K562 (cell line): Measurements from ENCODE around the gene SRMS. TPM values are rescaled to one million over a fixed set of nuclear protein-coding genes. Genes with fewer than 3 reads are reported as not detected.

Experiments
- ATAC-seq: fragments of 200-7000 bp; cut with Tn5 transposase; 3 replicates; pipeline ENCODE4 v1.9.1; 2020; ENCODE audit warnings: moderate library complexity
- BruUV-seq: library from RNA; stranded (reverse); fragments of 400-500 nt; replicated peaks from 2 replicates; lab custom pipeline; 2021; lab: Mats Ljungman, UMichigan
- CTCF ChIA-PET: fragments of 300-600 bp; formaldehyde crosslinking; extraction: SDS; loops from one replicate; lab custom pipeline; 2021; ENCODE audit warnings: low intra/inter-chr PET ratio; lab: Yijun Ruan, JAX
- POLR2A ChIA-PET: fragments of 300-600, 350-650 bp; sonication (Branson Sonifier 250); formaldehyde crosslinking; extraction: SDS; loops from one replicate; lab custom pipeline; 2021; ENCODE audit warnings: antibody characterized with exemption, inconsistent platforms; lab: Yijun Ruan, JAX
- DNase-seq, 4 experiments: peaks; one replicate each; pipeline versions ENCODE4 v3.0.0 to v3.0.0-alpha.2; 2011 to 2018; ENCODE audit warnings: low spot score in 3 of 4, mixed read lengths in 3 of 4; ENCODE audit errors: extremely low read depth in 1 of 4
- FAIRE-seq: peaks from 2 replicates; lab custom pipeline; 2011; peaks lifted over from hg19 to GRCh38; lab: Jason Lieb, UNC
- H2AFZ ChIP-seq: 2 replicates; pipeline ENCODE4 v1.6.0; 2011; ENCODE audit warnings: low read depth, low read length, control low read depth, inconsistent platforms
- H3K27ac ChIP-seq: fragments of 200-600 bp; 3 replicates; pipeline ENCODE4 v1.8.0; 2011; ENCODE audit warnings: low read depth, mild to moderate bottlenecking, control low read depth, inconsistent platforms, low read length, moderate library complexity, mixed read lengths; ENCODE audit errors: extremely low read depth
- H3K27me3 ChIP-seq, 2 experiments: fragments of 300-600 bp in 1 of 2; 2 replicates in 1 of 2; 3 replicates in 1 of 2; pipeline versions ENCODE4 v1.6.0 to v1.8.0; 2011; ENCODE audit warnings: inconsistent platforms in 2 of 2, low read length in 2 of 2, mild to moderate bottlenecking in 1 of 2, mixed read lengths in 1 of 2, moderate library complexity in 1 of 2; ENCODE audit not compliant: control insufficient read depth in 2 of 2, insufficient read depth in 2 of 2
- H3K36me3 ChIP-seq: fragments of 300-600 bp; 3 replicates; pipeline ENCODE4 v1.8.0; 2011; ENCODE audit warnings: mild to moderate bottlenecking, low read length, inconsistent platforms; ENCODE audit not compliant: control insufficient read depth, insufficient read depth
- H3K4me1 ChIP-seq, 2 experiments: fragments of 200-600 bp in 1 of 2; replicated peaks in 1 of 2; 2 replicates in 1 of 2; 3 replicates in 1 of 2; pipeline versions ENCODE4 v1.5.1 to v1.8.0; 2011; ENCODE audit warnings: inconsistent platforms in 2 of 2, low read length in 2 of 2, mild to moderate bottlenecking in 1 of 2, mixed read lengths in 1 of 2, moderate library complexity in 1 of 2; ENCODE audit not compliant: control insufficient read depth in 2 of 2, insufficient read depth in 2 of 2
- H3K4me2 ChIP-seq: 2 replicates; pipeline ENCODE4 v1.6.1; 2011; ENCODE audit warnings: low read length, control low read depth, inconsistent platforms, mixed read lengths; ENCODE audit not compliant: insufficient read depth
- H3K4me3 ChIP-seq: fragments of 200-600 bp; sonication (generic), shearing (Covaris generic); 2 replicates; pipeline ENCODE4 v1.5.1; 2016; ENCODE audit warnings: control low read depth, inconsistent platforms
- H3K79me2 ChIP-seq: fragments of 200-600 bp; 3 replicates; pipeline ENCODE4 v1.8.0; 2011; ENCODE audit warnings: low read length, inconsistent platforms; ENCODE audit not compliant: control insufficient read depth, insufficient read depth
- H3K9ac ChIP-seq, 2 experiments: 2 replicates each; pipeline versions ENCODE4 v1.6.0 to v1.6.1; 2011; ENCODE audit warnings: low read depth in 2 of 2, low read length in 2 of 2, control low read depth in 1 of 2, inconsistent platforms in 1 of 2, mild to moderate bottlenecking in 1 of 2, mixed read lengths in 1 of 2; ENCODE audit not compliant: insufficient read depth in 1 of 2
- H3K9me1 ChIP-seq: one replicate; pipeline ENCODE4 v1.6.0; 2011; ENCODE audit warnings: inconsistent platforms, mild to moderate bottlenecking, low read length, moderate library complexity; ENCODE audit not compliant: control insufficient read depth, insufficient read depth
- H3K9me3 ChIP-seq: replicated peaks from 2 replicates; pipeline ENCODE4 v1.5.1; 2011; ENCODE audit warnings: low read depth, low read length, inconsistent platforms; ENCODE audit not compliant: control insufficient read depth, insufficient read depth
- H4K20me1 ChIP-seq: replicated peaks from 2 replicates; pipeline ENCODE4 v1.6.1; 2011; ENCODE audit warnings: low read length, inconsistent platforms, mixed read lengths; ENCODE audit not compliant: control insufficient read depth, insufficient read depth
- POLR2G ChIP-seq: fragments of 200-400 bp; formaldehyde crosslinking; IDR thresholded peaks from 2 replicates; pipeline ENCODE4 v1.6.1; 2017; ENCODE audit warnings: low read depth, mild to moderate bottlenecking, antibody characterized with exemption, low read length, moderate library complexity
- ZFP36 ChIP-seq: fragments of 150-350 bp; IDR thresholded peaks from 2 replicates; pipeline ENCODE4 v1.6.1; 2018; ENCODE audit warnings: low read length, low read depth; ENCODE audit not compliant: partially characterized antibody
- ZNF696 ChIP-seq: fragments of 250-450 bp; sonication (Bioruptor Pico); conservative IDR thresholded peaks from 2 replicates; pipeline ENCODE4 v1.4.0; 2020; ENCODE audit warnings: mild to moderate bottlenecking, moderate library complexity
- WGBS: fragments of 100-300 bp; shearing (Covaris generic); methylation state at CpG from one replicate; pipeline ENCODE4 v1.1.6; 2016; ENCODE audit warnings: low coverage, mixed read lengths; ENCODE audit not compliant: insufficient coverage; ENCODE audit errors: missing lambda C conversion rate; 5-methylcytosine and 5-hydroxymethylcytosine counted together
- in situ Hi-C: fragments of 300-500 bp; cut with MboI; formaldehyde crosslinking; loops from 4 replicates; pipeline ENCODE4 v1.15.0; 2018; ENCODE audit warnings: inconsistent platforms, mixed read lengths
- intact Hi-C: fragments of 100-400 bp; cut with micrococcal nuclease; formaldehyde crosslinking; loops from 2 replicates; pipeline ENCODE4 v1.14.2; 2022
- polyA plus RNA-seq, 8 experiments: library from polyadenylated mRNA; depleted of rRNA in 4 of 8; stranded (reverse) in 5 of 8; unstranded in 3 of 8; fragments of >200 nt; fragmentation: Nextera tagmentation in 2 of 8; fragmentation: Illumina TruSeq in 1 of 8; extraction: Ambion mirVana in 2 of 8; extraction: Trizol in 1 of 8; gene quantifications; 2 replicates each; pipeline versions ENCODE4 v1.2.1 to v1.2.3, GENCODE V29; 2011 to 2014; ENCODE audit warnings: inconsistent platforms in 1 of 8, missing spikeins in 1 of 8
- total RNA-seq, 7 experiments: library from RNA; depleted of rRNA in 6 of 7; stranded (reverse); fragments of >200 nt in 6 of 7; fragmentation: Illumina TruSeq in 2 of 7; extraction: Trizol in 2 of 7; gene quantifications; 2 replicates each; pipeline versions ENCODE4 v1.2.1 to v1.2.3, GENCODE V29; 2011 to 2021; ENCODE audit warnings: low replicate concordance in 1 of 7
- TF ChIP-seq, protein P1 (sequence below): fragments of 450-650 bp; IDR thresholded peaks from 2 replicates; pipeline ENCODE4 v1.6.1; 2017; ENCODE audit warnings: mild to moderate bottlenecking, moderate library complexity
- TF ChIP-seq, protein P2 (sequence below): sonication (generic); formaldehyde crosslinking; IDR thresholded peaks from 2 replicates; pipeline ENCODE4 v1.8.1; 2023; ENCODE audit warnings: mild to moderate bottlenecking, missing genetic modification reagents

Gene SRMS
- total and polyA plus RNA-seq, 9 of the 15 experiments (the other 6 are each of a cell fraction or from before 2014, with no cell fraction given), result 0.07 TPM; not detected in 8

DNA sequence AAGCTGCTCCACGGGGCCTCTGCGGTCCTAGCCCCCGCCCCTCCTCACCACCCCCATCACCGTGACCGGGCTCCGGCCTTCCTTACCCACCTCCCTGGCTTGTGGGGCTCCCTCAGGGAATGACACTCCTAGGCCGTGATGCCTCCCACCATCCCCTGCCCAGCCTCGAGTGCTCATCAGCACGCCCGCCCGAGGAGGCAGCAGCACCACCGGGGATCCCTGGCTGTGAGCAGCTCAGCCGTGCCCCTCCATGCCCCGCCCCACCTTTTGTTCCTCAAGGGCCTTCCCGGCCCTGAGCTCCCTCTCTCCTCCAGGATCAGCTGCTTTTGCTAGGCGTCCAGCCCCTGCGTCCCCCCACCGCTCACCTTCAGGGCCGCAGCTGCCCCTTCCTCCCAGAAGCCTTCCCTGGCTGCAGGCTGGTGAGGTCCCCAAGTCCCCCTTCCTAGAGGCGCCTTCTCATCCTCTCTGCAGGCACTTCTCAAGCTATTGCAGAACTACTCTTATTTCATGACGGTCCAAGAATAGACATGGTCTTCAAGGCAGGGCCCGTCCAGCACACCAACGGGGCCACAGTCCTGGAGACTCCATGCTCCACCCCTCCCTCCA, 9.4 kb upstream of the SRMS start:
- Histone ChIP-seq H4K20me1 (no peaks in the 10 kb centered on the region), H3K79me2 (no peaks in the 10 kb centered on the region), H3K4me3 (no peak overlapping the region), H3K36me3 (no peaks in the 10 kb centered on the region), H2AFZ (no peak overlapping the region), H3K27me3 (no peaks in the 10 kb centered on the region), H3K9me3 (no peaks in the 10 kb centered on the region), H3K9me1 (no peaks in the 10 kb centered on the region), H3K9ac (no peak overlapping the region), H3K4me2 (no peak overlapping the region), H3K27ac (no peak overlapping the region), H3K4me1 (peaks cover 15 to 85% of the 10 kb centered on the region in 2 experiments)
- TF ChIP-seq ZNF696 (CRISPR knock-in tag) (no peak), ZFP36 (peak; percentile 64)
- intact Hi-C loops (loop anchor here (10.0 kb wide), 1 partner anchor 308 kb away; the partner anchor contains the start of genes ABHD16B and TPD52L2), in situ Hi-C loops (no loop called here)
- ChIA-PET POLR2A (interaction anchor here (0.6 to 1.0 kb wide), 7 partner anchors 8 to 151 kb away, joined by 3 to 4 read pairs (median 3); partner anchors contain the start of genes ARFRP1 and ZGPAT), CTCF (no interaction called here)
- ATAC-seq, result no peak
- no TSS peak for BruUV-seq
- WGBS, result 50% methylated on average over 18 of the region's 23 CpGs
- no peak for FAIRE-seq
- DNase-seq, result no peak

DNA sequence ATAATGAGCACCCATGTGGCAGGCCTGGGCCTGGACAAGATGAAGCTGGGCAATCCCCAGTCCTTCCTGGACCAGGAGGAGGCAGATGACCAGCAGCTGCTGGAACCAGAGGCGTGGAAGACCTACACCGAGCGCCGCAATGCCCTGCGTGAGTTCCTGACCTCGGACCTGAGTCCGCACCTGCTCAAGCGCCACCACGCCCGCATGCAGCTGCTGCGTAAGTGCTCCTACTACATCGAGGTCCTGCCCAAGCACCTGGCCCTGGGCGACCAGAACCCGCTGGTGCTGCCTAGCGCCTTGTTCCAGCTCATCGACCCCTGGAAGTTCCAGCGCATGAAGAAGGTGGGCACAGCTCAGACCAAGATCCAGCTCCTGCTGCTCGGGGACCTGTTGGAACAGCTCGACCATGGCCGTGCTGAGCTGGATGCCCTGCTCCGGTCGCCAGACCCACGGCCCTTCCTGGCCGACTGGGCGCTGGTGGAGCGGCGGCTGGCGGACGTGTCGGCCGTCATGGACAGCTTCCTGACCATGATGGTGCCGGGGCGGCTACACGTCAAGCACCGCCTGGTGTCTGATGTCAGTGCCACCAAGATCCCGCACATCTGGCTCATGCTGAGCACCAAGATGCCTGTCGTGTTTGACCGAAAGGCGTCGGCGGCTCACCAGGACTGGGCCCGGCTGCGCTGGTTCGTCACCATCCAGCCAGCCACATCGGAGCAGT, 8.3 kb upstream of the SRMS start:
- Histone ChIP-seq H3K9me1 (no peaks in the 10 kb centered on the region), H2AFZ (no peak overlapping the region), H3K36me3 (no peaks in the 10 kb centered on the region), H4K20me1 (no peaks in the 10 kb centered on the region), H3K9ac (peak overlapping the region in 1 of 2 experiments; percentile 52; a peak in 1 of 4 replicates), H3K27ac (no peak overlapping the region), H3K27me3 (no peaks in the 10 kb centered on the region), H3K4me1 (peaks cover 15 to 74% of the 10 kb centered on the region in 2 experiments), H3K4me3 (no peak overlapping the region), H3K79me2 (no peaks in the 10 kb centered on the region), H3K4me2 (no peak overlapping the region), H3K9me3 (no peaks in the 10 kb centered on the region)
- POLR2A ChIA-PET, result interaction anchor here (1.0 to 1.7 kb wide), 2 partner anchors 10 to 19 kb away, joined by 4 to 9 read pairs; no protein-coding TSS in a partner anchor
- in situ Hi-C loops, result no loop called here
- no peak for FAIRE-seq
- DNase-seq, result no peak
- BruUV-seq, result no TSS peak
- no peak for ATAC-seq
- 0 out of 2 replicates have a peak, but pooled peaks have one; percentile 10 for TF ChIP-seq POLR2G
- TF ChIP-seq, protein P1, sequence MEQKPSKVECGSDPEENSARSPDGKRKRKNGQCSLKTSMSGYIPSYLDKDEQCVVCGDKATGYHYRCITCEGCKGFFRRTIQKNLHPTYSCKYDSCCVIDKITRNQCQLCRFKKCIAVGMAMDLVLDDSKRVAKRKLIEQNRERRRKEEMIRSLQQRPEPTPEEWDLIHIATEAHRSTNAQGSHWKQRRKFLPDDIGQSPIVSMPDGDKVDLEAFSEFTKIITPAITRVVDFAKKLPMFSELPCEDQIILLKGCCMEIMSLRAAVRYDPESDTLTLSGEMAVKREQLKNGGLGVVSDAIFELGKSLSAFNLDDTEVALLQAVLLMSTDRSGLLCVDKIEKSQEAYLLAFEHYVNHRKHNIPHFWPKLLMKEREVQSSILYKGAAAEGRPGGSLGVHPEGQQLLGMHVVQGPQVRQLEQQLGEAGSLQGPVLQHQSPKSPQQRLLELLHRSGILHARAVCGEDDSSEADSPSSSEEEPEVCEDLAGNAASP, result no peak
- TF ChIP-seq, protein P2, sequence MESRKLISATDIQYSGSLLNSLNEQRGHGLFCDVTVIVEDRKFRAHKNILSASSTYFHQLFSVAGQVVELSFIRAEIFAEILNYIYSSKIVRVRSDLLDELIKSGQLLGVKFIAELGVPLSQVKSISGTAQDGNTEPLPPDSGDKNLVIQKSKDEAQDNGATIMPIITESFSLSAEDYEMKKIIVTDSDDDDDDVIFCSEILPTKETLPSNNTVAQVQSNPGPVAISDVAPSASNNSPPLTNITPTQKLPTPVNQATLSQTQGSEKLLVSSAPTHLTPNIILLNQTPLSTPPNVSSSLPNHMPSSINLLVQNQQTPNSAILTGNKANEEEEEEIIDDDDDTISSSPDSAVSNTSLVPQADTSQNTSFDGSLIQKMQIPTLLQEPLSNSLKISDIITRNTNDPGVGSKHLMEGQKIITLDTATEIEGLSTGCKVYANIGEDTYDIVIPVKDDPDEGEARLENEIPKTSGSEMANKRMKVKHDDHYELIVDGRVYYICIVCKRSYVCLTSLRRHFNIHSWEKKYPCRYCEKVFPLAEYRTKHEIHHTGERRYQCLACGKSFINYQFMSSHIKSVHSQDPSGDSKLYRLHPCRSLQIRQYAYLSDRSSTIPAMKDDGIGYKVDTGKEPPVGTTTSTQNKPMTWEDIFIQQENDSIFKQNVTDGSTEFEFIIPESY (CRISPR knock-in tag), result peak; percentile 74
- intact Hi-C loops, result loop anchor here (10.0 kb wide), 1 partner anchor 309 kb away; the partner anchor contains the start of genes ABHD16B and TPD52L2
- CTCF ChIA-PET, result no interaction called here
- 74% methylated on average over 43 of the region's 45 CpGs for WGBS
